HepG2 (cell line): ENCODE data around the gene VAT1L.

Source experiments
- RFX5 ChIP-seq: IDR thresholded peaks from 2 replicates; pipeline ENCODE4 v1.6.1; 2011; ENCODE audit warnings: low read depth, low read length, improper control_type of control experiment
- ZNF335 ChIP-seq: sonication (generic); formaldehyde crosslinking; IDR thresholded peaks from 2 replicates; pipeline ENCODE4 v1.4.0; 2020; ENCODE audit warnings: missing genetic modification reagents
- TF ChIP-seq, protein P1 (sequence below): sonication (generic); formaldehyde crosslinking; IDR thresholded peaks from 2 replicates; pipeline ENCODE4 v1.5.0; 2020; ENCODE audit warnings: mild to moderate bottlenecking, missing genetic modification reagents

DNA sequence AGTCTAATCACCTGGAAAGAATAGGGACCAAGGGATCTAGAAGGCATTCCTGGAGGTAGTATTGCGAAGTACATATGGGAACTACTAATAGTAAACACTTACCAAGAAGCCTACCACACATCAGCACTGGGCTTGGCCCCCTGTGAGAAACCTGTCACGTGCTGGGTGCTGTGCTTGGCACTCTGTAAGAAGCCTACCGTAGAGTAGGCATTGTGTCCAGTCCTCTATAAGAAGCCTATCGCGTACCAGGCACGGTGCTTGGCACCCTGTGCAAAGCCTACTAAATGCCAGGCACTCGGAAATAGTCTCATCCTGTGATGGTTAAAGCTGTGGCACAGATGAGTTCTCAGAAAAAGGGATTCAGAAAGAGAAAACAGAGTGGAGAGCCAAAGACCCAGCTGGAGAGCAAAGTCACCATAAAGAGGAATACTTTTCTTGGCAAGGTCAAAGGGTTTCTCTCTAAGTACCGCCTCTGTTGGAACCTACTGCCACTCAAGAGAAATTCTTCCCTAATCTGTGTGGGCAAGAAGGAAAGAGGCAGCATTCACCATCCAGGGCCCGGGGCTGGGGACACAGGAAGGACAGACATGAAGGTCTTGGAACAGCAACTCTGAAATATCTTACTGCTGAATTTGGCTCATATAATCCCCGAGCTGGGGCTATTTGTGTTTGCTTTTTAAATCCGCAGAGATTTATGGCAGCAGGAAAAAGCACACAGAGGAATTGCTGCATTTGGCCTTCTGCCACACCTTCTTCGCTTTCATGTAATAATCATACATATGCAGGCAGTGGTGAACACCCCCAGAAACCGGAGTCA lies 81.8 kb downstream of the VAT1L start:
- TF ChIP-seq, protein P1, sequence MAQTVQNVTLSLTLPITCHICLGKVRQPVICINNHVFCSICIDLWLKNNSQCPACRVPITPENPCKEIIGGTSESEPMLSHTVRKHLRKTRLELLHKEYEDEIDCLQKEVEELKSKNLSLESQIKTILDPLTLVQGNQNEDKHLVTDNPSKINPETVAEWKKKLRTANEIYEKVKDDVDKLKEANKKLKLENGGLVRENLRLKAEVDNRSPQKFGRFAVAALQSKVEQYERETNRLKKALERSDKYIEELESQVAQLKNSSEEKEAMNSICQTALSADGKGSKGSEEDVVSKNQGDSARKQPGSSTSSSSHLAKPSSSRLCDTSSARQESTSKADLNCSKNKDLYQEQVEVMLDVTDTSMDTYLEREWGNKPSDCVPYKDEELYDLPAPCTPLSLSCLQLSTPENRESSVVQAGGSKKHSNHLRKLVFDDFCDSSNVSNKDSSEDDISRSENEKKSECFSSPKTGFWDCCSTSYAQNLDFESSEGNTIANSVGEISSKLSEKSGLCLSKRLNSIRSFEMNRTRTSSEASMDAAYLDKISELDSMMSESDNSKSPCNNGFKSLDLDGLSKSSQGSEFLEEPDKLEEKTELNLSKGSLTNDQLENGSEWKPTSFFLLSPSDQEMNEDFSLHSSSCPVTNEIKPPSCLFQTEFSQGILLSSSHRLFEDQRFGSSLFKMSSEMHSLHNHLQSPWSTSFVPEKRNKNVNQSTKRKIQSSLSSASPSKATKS: no peak
- TF ChIP-seq ZNF335 (CRISPR knock-in tag) (no peak), RFX5 (no peak)
